Ishikawa (cell line): Measurements from ENCODE around the gene AGPS.

Experiments used
- CEBPB ChIP-seq: IDR thresholded peaks from 2 replicates; pipeline ENCODE4 v1.6.1; 2012
- CREB1 ChIP-seq: IDR thresholded peaks from 2 replicates; pipeline ENCODE4 v1.6.1; 2012; ENCODE audit warnings: low read depth
- EGR1 ChIP-seq: IDR thresholded peaks from 2 replicates; pipeline ENCODE4 v1.6.1; 2012
- EP300 ChIP-seq: IDR thresholded peaks from 2 replicates; pipeline ENCODE4 v1.6.1; 2012; ENCODE audit warnings: borderline replicate concordance
- FOXM1 ChIP-seq: IDR thresholded peaks from 2 replicates; pipeline ENCODE4 v1.6.1; 2012; ENCODE audit warnings: low read depth, borderline replicate concordance
- MAX ChIP-seq: IDR thresholded peaks from 2 replicates; pipeline ENCODE4 v1.6.1; 2012
- NFIC ChIP-seq: IDR thresholded peaks from 2 replicates; pipeline ENCODE4 v1.6.1; 2012
- RAD21 ChIP-seq: IDR thresholded peaks from 2 replicates; pipeline ENCODE4 v1.6.1; 2012; ENCODE audit warnings: low read depth
- REST ChIP-seq: IDR thresholded peaks from 2 replicates; pipeline ENCODE4 v1.6.1; 2012; ENCODE audit warnings: low read depth, mild to moderate bottlenecking
- TAF1 ChIP-seq: IDR thresholded peaks from 2 replicates; pipeline ENCODE4 v1.6.1; 2012; ENCODE audit warnings: low read depth, mild to moderate bottlenecking
- TCF12 ChIP-seq: IDR thresholded peaks from 2 replicates; pipeline ENCODE4 v1.6.1; 2012; ENCODE audit warnings: low read depth
- TEAD4 ChIP-seq: IDR thresholded peaks from 2 replicates; pipeline ENCODE4 v1.6.1; 2012
- USF1 ChIP-seq: IDR thresholded peaks from 2 replicates; pipeline ENCODE4 v1.6.1; 2012
- YY1 ChIP-seq: IDR thresholded peaks from 2 replicates; pipeline ENCODE4 v1.6.1; 2012; ENCODE audit warnings: low read depth
- ZBTB7A ChIP-seq: IDR thresholded peaks from 2 replicates; pipeline ENCODE4 v1.6.1; 2012; ENCODE audit warnings: low read depth

The AGPS gene

GRCh38 chr2:177592397-177592796, 199.8 kb downstream of the AGPS start:
- TF ChIP-seq RAD21 (no peak), TAF1 (no peak), YY1 (no peak), EGR1 (no peak), NFIC (no peak), TEAD4 (no peak), ZBTB7A (no peak), FOXM1 (no peak), EP300 (no peak), USF1 (no peak), REST (no peak), MAX (no peak), CREB1 (no peak), TCF12 (no peak), CEBPB (no peak)

GRCh38 chr2:177592945-177593344, 200.4 kb downstream of the AGPS start:
- TF ChIP-seq CEBPB = no peak
- no peak for TF ChIP-seq TAF1
- no peak for TF ChIP-seq MAX
- TF ChIP-seq CREB1 = no peak
- TF ChIP-seq EGR1 = no peak
- TF ChIP-seq TEAD4 = no peak
- no peak for TF ChIP-seq RAD21
- no peak for TF ChIP-seq FOXM1
- no peak for TF ChIP-seq USF1
- no peak for TF ChIP-seq ZBTB7A
- no peak for TF ChIP-seq NFIC
- no peak for TF ChIP-seq YY1
- no peak for TF ChIP-seq TCF12
- TF ChIP-seq EP300 = no peak

- TF ChIP-seq TCF12 (no peak), TAF1 (no peak), CEBPB (no peak), REST (no peak), FOXM1 (no peak), CREB1 (no peak), ZBTB7A (no peak), MAX (no peak)
Measured at GRCh38 chr2:177593402-177593801, 200.8 kb downstream of the AGPS start.
